ENCODE measurements around the gene RFX7.

The RFX7 gene

GRCh38 chr15:56251315-56252095 is 7.8 kb upstream of the RFX7 start:
- no peak for TF ChIP-seq CTCF (IDR thresholded peaks at IDR 0.05)
- DNase-seq: no peak
- Histone ChIP-seq H3K27ac (no peak overlapping the region), H3K27me3 (peaks cover 0 to 5% of the 10 kb centered on the region in 2 donors), H3K9me3 (no peaks in the 10 kb centered on the region), H3K36me3 (no peaks in the 10 kb centered on the region), H3K4me3 (no peak overlapping the region), H3K4me1 (no peaks in the 10 kb centered on the region)
- intact Hi-C loops (cut with DNase I; ENCODE audit: low total_unique reads): no loop called here

- H3K4me1 ChIP-seq: peaks cover 0 to 2% (median 0%) of the 10 kb centered on the region in 4 donors
- H3K9me3 ChIP-seq: no peaks in the 10 kb centered on the region
- peaks cover 0 to 5% of the 10 kb centered on the region in 2 donors for H3K27me3 ChIP-seq
- intact Hi-C loops (cut with DNase I; ENCODE audit: low total_unique reads): no loop called here
- DNase-seq: no peak
- no peaks in the 10 kb centered on the region for H3K36me3 ChIP-seq
- H3K4me3 ChIP-seq: no peak overlapping the region
- no peak for TF ChIP-seq CTCF (IDR thresholded peaks at IDR 0.05)
- H3K27ac ChIP-seq: no peak overlapping the region
Observed at GRCh38 chr15:56250626-56251025, 6.9 kb upstream of the RFX7 start.

GRCh38 chr15:56249092-56249491 is 5.4 kb upstream of the RFX7 start:
- Histone ChIP-seq H3K9me3 (no peaks in the 10 kb centered on the region), H3K36me3 (no peaks in the 10 kb centered on the region), H3K27ac (no peak overlapping the region), H3K4me3 (no peak overlapping the region), H3K4me1 (peaks cover 0 to 14% (median 4%) of the 10 kb centered on the region in 4 donors), H3K27me3 (peaks cover 0 to 5% of the 10 kb centered on the region in 2 donors)
- DNase-seq: no peak
- TF ChIP-seq CTCF (IDR thresholded peaks at IDR 0.05): no peak
- intact Hi-C loops (cut with DNase I; ENCODE audit: low total_unique reads): no loop called here

GRCh38 chr15:56248311-56248992 is 4.8 kb upstream of the RFX7 start:
- no peaks in the 10 kb centered on the region for H3K36me3 ChIP-seq
- no peak overlapping the region for H3K27ac ChIP-seq
- H3K27me3 ChIP-seq: peaks cover 0 to under 1% of the 10 kb centered on the region in 2 donors
- TF ChIP-seq CTCF (IDR thresholded peaks at IDR 0.05): no peak
- no peaks in the 10 kb centered on the region for H3K9me3 ChIP-seq
- intact Hi-C loops (cut with DNase I; ENCODE audit: low total_unique reads): no loop called here
- no peak overlapping the region for H3K4me3 ChIP-seq
- DNase-seq: no peak
- H3K4me1 ChIP-seq: peaks cover 0 to 14% (median 4%) of the 10 kb centered on the region in 4 donors

- Histone ChIP-seq H3K27ac (no peak overlapping the region), H3K9me3 (no peaks in the 10 kb centered on the region), H3K36me3 (no peaks in the 10 kb centered on the region), H3K4me1 (peaks cover 0 to 17% (median 4%) of the 10 kb centered on the region in 4 donors), H3K4me3 (no peak overlapping the region), H3K27me3 (no peaks in the 10 kb centered on the region)
- intact Hi-C loops (cut with DNase I; ENCODE audit: low total_unique reads): no loop called here
- no peak for DNase-seq
- TF ChIP-seq CTCF (IDR thresholded peaks at IDR 0.05): no peak
Observed at GRCh38 chr15:56247266-56247665, 3.6 kb upstream of the RFX7 start.
